Germinal center (tissue), 1 donor: Measurements from ENCODE around the gene THOC2.
"Not testable (repeated sequence)": the region's sequence is repeated elsewhere in the genome, so short reads cannot be mapped to it uniquely, and the experiment has no call there.

Source experiments
- DNase-seq: peaks from one replicate; pipeline ENCODE4 v3.0.0; 2012; ENCODE audit warnings: mixed read lengths, low spot score

Gene THOC2

GRCh38 chrX:123664467-123665167, 68.2 kb downstream of the THOC2 start:
- not testable (repeated sequence) for DNase-seq

- not testable (repeated sequence) for DNase-seq
These were observed 69.1 kb downstream of the THOC2 start for GRCh38 chrX:123663720-123664119.

DNA sequence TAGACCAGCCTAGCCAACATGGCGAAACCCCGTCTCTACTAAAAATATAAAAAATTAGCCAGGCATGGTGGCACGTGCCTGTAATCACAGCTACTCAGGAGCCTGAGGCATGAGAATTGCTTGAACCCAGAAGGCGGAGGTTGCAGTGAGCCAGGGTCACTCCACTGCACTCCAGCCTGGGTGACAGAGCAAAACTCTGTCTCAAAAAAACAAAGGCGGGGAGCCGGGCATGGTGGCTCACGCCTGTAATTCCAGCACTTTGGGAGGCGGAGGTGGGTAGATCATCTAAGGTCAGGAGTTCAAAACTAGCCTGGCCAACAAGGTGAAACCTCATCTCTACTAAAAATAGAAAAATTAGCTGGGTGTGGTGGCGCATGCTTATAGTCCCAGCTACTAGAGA, 76.3 kb downstream of the THOC2 start:
- DNase-seq: not testable (repeated sequence)

GRCh38 chrX:123648811-123649181, 84.1 kb downstream of the THOC2 start:
- not testable (repeated sequence) for DNase-seq

DNA sequence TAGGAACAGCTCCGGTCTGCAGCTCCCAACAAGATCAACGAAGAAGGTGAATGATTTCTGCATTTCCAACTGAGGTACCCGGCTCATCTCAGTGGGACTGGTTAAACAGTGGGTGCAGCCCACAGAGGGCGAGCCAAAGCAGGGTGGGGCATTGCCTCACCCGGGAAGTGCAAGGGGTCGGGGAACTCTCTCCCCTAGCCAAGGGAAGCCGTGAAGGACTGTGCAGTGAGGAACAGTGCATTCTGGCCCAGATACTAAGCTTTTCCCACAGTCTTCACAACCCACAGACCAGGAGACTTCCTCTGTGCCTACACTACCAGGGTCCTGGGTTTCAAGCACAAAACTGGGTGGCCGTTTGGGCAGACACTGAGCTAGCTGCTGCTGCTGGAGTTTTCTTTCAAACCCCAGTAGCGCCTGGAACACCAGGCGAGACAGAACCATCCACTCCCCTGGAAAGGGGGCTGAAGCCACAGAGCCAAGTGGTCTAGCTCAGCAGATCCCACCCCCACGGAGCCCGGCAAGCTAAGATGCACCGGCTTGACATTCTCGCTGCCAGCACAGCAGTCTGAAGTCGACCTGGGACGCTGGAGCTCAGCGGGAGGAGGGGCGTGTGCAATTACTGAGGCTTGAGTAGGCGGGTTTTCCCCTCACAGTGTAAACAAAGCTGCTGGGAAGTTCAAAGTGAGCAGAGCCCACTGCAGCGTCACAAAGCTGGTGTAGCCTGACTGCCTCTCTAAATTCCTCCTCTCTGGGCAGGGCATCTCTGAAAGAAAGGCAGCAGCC, 84.6 kb downstream of the THOC2 start:
- no peak for DNase-seq

DNA sequence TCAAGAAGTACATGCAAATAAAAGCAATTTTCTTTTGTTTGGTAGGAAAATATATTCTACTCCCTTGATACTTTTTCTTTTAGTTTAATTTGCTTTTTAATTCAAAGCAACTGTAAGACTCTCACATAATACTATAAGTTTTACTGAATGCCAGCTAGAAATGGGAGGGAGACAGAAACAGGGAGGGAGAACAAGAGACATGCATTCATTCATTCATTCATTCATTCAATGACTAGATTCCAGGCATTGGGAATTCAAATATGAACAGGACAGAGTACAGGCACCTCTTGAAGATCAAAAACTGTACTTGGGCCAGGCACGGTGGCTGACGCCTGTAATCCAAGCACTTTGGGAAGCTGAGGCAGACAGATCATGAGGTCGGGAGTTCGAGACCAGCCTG, 85.6 kb downstream of the THOC2 start:
- DNase-seq: no peak

GRCh38 chrX:123629502-123629901, 103.3 kb downstream of the THOC2 start:
- no peak for DNase-seq

GRCh38 chrX:123626962-123627361, 105.9 kb downstream of the THOC2 start:
- DNase-seq: no peak

- no peak for DNase-seq
These were observed 106.9 kb downstream of the THOC2 start for GRCh38 chrX:123625952-123626351.

DNA sequence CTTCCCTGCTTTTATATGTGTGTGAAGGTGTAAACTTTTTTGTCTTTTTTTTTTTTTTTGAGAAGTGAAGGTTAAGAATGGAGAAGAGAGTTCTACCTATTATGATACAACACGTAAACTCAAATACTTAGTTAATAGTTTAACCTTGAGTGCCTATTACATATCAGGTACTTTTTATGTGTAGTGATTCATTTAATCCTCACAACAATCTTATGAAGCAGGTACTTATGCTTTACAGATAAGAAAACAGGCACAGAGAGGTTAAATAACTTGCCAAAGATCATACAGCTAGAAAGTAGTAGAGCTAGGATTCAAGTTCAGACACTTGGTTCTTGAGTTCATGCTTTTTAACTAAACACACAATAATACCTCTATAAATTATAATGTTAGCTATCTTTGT, 107.4 kb downstream of the THOC2 start:
- DNase-seq: no peak

- DNase-seq: no peak
These were observed 115.8 kb downstream of the THOC2 start for GRCh38 chrX:123617007-123617406.

DNA sequence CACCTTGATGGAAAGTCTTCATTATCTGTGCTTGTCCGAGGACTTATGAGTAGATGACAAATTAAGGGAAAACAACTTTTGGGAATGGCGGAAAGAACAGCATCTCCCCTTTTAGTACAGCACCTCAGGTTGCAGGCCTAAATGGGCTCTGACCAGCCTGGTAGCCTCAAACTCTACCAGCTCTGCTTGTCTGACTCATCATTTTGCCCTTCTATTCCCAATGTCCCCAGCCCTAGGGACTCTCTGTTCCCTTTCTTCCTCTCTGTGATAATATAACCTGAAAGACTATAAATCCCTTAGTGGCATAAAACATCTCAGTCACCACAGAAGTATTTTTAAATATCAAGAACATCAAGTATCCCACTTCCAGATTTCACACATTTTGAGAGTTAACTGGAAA, 121.9 kb downstream of the THOC2 start:
- no peak for DNase-seq

GRCh38 chrX:123607806-123608205, 125.0 kb downstream of the THOC2 start:
- DNase-seq: no peak

GRCh38 chrX:123607270-123607669, 125.6 kb downstream of the THOC2 start:
- no peak for DNase-seq

DNA sequence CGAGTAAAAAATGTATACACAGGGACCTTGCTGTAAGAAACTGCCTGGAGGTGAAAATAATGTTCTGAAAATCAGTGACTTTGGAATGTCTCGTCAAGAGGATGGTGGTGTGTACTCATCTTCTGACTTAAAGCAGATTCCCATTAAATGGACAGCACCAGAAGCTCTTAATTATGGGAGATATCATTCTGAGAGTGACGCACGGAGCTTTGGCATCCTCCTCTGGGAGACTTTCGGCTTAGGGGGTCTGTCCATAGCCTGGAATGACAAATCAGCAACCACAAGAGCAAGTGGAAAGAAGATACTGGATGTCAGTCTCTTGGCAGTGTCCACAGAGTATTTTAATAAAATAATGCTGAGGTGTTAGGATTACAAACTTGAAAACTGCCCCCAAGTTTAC, 129.4 kb downstream of the THOC2 start:
- no peak for DNase-seq

DNA sequence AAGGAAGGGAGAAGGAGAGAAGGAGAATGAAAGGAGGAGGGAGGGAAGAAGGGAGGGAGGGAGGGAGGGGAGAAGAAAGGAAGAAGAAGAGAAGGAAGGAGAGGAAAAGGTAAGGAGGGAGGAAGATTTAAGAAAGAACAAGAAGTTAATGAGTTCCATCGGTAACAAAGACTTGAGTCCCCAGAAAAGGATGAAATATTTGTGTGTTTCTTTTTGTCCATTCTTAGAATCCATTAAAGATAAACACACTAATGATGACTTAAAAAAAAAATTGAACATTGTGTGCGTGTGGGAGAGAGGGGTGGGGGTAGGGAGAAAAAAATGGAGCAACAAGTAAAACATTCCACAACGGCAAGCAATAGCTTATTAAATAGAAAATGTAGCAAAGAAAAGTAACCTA, 131.4 kb downstream of the THOC2 start:
- no peak for DNase-seq

DNA sequence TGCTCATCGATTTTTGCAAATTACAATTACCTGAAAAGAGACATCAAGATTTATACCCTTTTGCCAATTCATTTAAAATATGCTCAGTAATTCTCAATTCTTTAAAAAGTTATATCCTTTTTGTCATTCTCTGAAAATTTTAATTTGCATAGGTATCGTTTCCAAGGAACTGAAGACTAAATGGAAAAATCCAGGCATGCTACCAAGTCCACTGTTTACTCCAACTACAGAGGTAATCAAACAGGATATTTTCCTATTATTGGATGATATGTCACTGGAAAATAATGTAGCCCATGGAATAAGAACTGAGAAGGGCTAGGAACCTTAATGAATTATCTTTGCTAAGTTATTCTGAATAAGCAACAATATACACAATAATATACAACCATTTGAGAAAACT, 132.7 kb downstream of the THOC2 start:
- no peak for DNase-seq

GRCh38 chrX:123590842-123591486, 141.9 kb downstream of the THOC2 start:
- no peak for DNase-seq

DNA sequence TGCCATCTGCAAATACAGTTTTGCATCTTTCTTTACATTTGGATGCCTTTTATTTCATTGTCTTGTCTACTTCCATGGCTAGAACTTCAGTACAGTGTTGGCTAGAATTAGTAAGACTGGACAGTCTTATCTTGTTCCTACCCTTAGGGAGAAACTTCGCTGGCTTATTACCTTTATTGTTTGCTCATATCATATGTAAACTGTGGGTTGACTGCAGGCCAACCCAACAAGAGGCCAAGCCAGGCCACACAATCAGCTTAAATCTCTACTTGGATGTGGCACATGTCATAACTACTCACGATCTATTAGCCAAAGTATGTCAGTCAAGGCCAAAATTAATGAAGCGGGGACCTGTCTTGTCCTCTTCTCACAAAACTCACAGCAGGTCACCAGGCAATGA, 144.1 kb downstream of the THOC2 start:
- no peak for DNase-seq

DNA sequence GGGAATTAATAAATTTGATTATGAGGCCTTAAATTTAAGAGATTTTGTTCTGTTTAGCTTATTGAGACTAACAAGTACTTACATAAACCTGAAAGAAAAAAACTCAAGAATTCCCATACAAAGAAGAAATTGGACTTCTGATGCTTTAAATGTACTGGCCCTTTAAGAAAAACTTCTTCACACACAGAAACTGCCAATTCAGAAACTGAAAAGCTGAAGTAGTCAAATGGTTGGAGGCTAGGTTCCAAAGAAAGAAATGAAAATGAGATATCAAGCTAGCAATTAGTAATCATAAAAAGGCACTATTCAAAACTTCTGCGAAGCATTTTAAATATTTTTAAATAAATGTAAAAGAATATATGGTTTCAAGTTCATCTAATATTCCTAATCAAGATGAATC, 151.3 kb downstream of the THOC2 start:
- DNase-seq: no peak

DNA sequence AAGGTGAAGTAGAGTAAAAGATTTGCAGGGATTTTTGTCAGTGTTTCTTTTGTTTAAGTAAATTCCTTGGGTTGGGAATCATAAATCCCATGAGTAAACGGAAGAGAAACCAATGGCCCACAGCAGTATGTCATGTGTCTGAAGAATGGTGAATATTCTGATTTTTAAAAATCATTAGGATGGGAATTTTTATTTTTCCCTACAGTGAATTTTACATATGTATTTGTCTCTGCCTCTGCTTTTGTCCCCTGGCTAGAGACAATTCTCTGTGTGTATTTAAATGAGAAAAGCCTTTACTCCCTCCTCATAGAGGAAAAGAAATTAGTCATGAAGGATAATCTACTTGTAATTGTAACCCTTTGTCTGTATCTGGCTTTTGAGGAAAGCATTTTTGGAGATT, 152.1 kb downstream of the THOC2 start:
- no peak for DNase-seq

DNA sequence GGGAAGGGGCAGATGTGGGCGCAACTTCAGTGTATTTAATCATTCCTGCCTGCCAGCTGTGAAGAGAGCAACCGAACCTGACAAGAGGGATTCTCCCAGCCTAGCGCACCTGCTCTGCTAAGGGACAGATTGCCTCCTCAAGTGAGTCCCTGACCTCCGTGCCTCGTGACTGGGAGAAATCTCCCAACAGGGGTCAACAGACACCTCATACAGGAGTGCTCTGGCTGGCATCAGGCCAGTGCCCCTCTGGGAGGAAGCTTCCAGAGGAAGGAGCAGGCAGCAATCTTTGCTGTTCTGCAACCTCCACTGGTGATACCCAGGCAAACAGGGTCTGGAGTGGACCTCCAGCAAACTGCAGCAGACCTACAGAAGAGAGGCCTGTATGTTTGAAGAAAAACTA, 158.8 kb downstream of the THOC2 start:
- not testable (repeated sequence) for DNase-seq

GRCh38 chrX:123570011-123570590, 162.8 kb downstream of the THOC2 start:
- DNase-seq: no peak
